NCI-H2196 (cell line): ENCODE data around the gene RPUSD4.

Source experiments
- DNase-seq: peaks from one replicate; lab custom pipeline; 2025; ENCODE audit not compliant: unreplicated experiment; lab: John Stamatoyannopoulos, UW

Gene RPUSD4

GRCh38 chr11:126185259-126186024 is 26.0 kb downstream of the RPUSD4 start:
- DNase-seq, result no peak

- DNase-seq, result no peak
Measured at GRCh38 chr11:126182787-126183445, 28.5 kb downstream of the RPUSD4 start.

GRCh38 chr11:126181939-126182730 is 29.3 kb downstream of the RPUSD4 start:
- no peak for DNase-seq

GRCh38 chr11:126176853-126177470 is 34.5 kb downstream of the RPUSD4 start:
- DNase-seq, result no peak

- DNase-seq, result no peak
Measured at GRCh38 chr11:126175393-126175792, 36.1 kb downstream of the RPUSD4 start.

- no peak for DNase-seq
Measured at GRCh38 chr11:126174816-126175215, 36.6 kb downstream of the RPUSD4 start.

GRCh38 chr11:126173257-126173656 is 38.2 kb downstream of the RPUSD4 start:
- DNase-seq, result no peak

- DNase-seq, result no peak
Measured at GRCh38 chr11:126172596-126173038, 38.8 kb downstream of the RPUSD4 start.

GRCh38 chr11:126169291-126169690 is 42.2 kb downstream of the RPUSD4 start:
- no peak for DNase-seq

- DNase-seq, result no peak
Measured at GRCh38 chr11:126167488-126167887, 44.0 kb downstream of the RPUSD4 start.

- no peak for DNase-seq
Measured at GRCh38 chr11:126166413-126166812, 45.0 kb downstream of the RPUSD4 start.

GRCh38 chr11:126165757-126166156 is 45.7 kb downstream of the RPUSD4 start:
- no peak for DNase-seq

GRCh38 chr11:126165311-126165720 is 46.1 kb downstream of the RPUSD4 start:
- no peak for DNase-seq

- DNase-seq, result no peak
Measured at GRCh38 chr11:126164781-126165180, 46.7 kb downstream of the RPUSD4 start.

- no peak for DNase-seq
Measured at GRCh38 chr11:126163779-126164178, 47.7 kb downstream of the RPUSD4 start.

GRCh38 chr11:126163074-126163700 is 48.3 kb downstream of the RPUSD4 start:
- DNase-seq, result no peak

- DNase-seq, result no peak
Measured at GRCh38 chr11:126162306-126163030, 49.0 kb downstream of the RPUSD4 start.

GRCh38 chr11:126161023-126161391 is 50.4 kb downstream of the RPUSD4 start:
- DNase-seq, result no peak

- DNase-seq, result no peak
Measured at GRCh38 chr11:126160345-126161022, 51.0 kb downstream of the RPUSD4 start.
